Esophagus (tissue), 2 donors: Measurements from ENCODE around the gene PSMC6. TPM values are rescaled to one million over a fixed set of nuclear protein-coding genes. Genes with fewer than 3 reads are reported as not detected.
A peak's percentile ranks its signal among the peaks of the same experiment; 100 is the strongest.

ENCODE experiments used
- H3K27ac ChIP-seq, 2 donors: one replicate each; pipeline ENCODE4 v1.5.1; 2013; ENCODE audit warnings: low read depth in 2 of 2, mild to moderate bottlenecking in 2 of 2, inconsistent platforms in 1 of 2, low read length in 1 of 2, moderate library complexity in 1 of 2
- H3K27me3 ChIP-seq, 2 donors: one replicate each; pipeline ENCODE4 v1.6.1; 2013; ENCODE audit warnings: low read length in 2 of 2, control low read depth in 1 of 2, mild to moderate bottlenecking in 1 of 2; ENCODE audit not compliant: insufficient read depth in 2 of 2, control insufficient read depth in 1 of 2
- H3K36me3 ChIP-seq, 2 donors: one replicate each; pipeline ENCODE4 v1.6.1; 2013; ENCODE audit warnings: low read length in 1 of 2; ENCODE audit not compliant: control insufficient read depth in 2 of 2, insufficient read depth in 2 of 2
- H3K4me1 ChIP-seq, 2 donors: one replicate each; pipeline ENCODE4 v1.6.1; 2013; ENCODE audit warnings: low read length in 1 of 2; ENCODE audit not compliant: control insufficient read depth in 2 of 2, insufficient read depth in 2 of 2
- H3K4me3 ChIP-seq, 2 donors: one replicate each; pipeline ENCODE4 v1.5.1; 2013; ENCODE audit warnings: low read length in 2 of 2, mild to moderate bottlenecking in 2 of 2, low read depth in 1 of 2, moderate library complexity in 1 of 2
- H3K9me3 ChIP-seq, 2 donors: one replicate each; pipeline ENCODE4 v1.6.1; 2013; ENCODE audit warnings: mild to moderate bottlenecking in 2 of 2, low read depth in 1 of 2, low read length in 1 of 2, moderate library complexity in 1 of 2; ENCODE audit not compliant: control insufficient read depth in 2 of 2, insufficient read depth in 1 of 2
- WGBS, 2 donors: extraction: QIAGEN DNeasy Blood & Tissue Kit; methylation state at CpG; one replicate each; pipeline ENCODE4 v1.1.7; 2013; 5-methylcytosine and 5-hydroxymethylcytosine counted together
- polyA plus RNA-seq, 2 donors: library from polyadenylated mRNA; stranded (reverse); fragments of 200-250 nt; gene quantifications; one replicate each; pipeline ENCODE4 v1.2.3, GENCODE V29; 2013
- donor health status: healthy with polysubstance abuse.
- donor health status: Bipolar disorder and iron deficiency.

Gene PSMC6
- polyA plus RNA-seq, 2 donors, result 77.5 to 110 TPM

- H3K4me3 ChIP-seq, result peak overlapping the region; percentile 83 to 95
- H3K9me3 ChIP-seq, result no peaks in the 10 kb centered on the region
- peak overlapping the region; percentile 69 to 86 for H3K27ac ChIP-seq
- H3K4me1 ChIP-seq, result peaks cover 0 to 2% of the 10 kb centered on the region in 2 donors
- no peaks in the 10 kb centered on the region for H3K27me3 ChIP-seq
- H3K36me3 ChIP-seq, result peaks cover 0 to 3% of the 10 kb centered on the region in 2 donors
- 1 to 2% methylated on average over 11 of the region's 11 CpGs for WGBS, 2 donors
Measured at GRCh38 chr14:52730709-52731111, 23.7 kb downstream of the PSMC6 start.

GRCh38 chr14:52733824-52734223 lies 26.8 kb downstream of the PSMC6 start:
- Histone ChIP-seq H3K4me3 (no peak overlapping the region), H3K9me3 (no peaks in the 10 kb centered on the region), H3K4me1 (peaks cover 0 to 2% of the 10 kb centered on the region in 2 donors), H3K27ac (no peak overlapping the region), H3K27me3 (no peaks in the 10 kb centered on the region), H3K36me3 (peaks cover 0 to 3% of the 10 kb centered on the region in 2 donors)
- WGBS, 2 donors, result 96% methylated on average over 9 of the region's 9 CpGs

- Histone ChIP-seq H3K4me3 (no peak overlapping the region), H3K27ac (no peak overlapping the region), H3K4me1 (peaks cover 0 to 5% of the 10 kb centered on the region in 2 donors), H3K36me3 (peaks cover 0 to 3% of the 10 kb centered on the region in 2 donors), H3K9me3 (no peaks in the 10 kb centered on the region), H3K27me3 (no peaks in the 10 kb centered on the region)
- WGBS, 2 donors, result 58 to 62% methylated on average over 1 of the region's 1 CpG
Measured at GRCh38 chr14:52735921-52736489, 29.0 kb downstream of the PSMC6 start.

- Histone ChIP-seq H3K27ac (no peak overlapping the region), H3K4me3 (no peak overlapping the region), H3K36me3 (peaks cover 0 to under 1% of the 10 kb centered on the region in 2 donors), H3K27me3 (no peaks in the 10 kb centered on the region), H3K4me1 (peaks cover 0 to 2% of the 10 kb centered on the region in 2 donors), H3K9me3 (no peaks in the 10 kb centered on the region)
Measured at GRCh38 chr14:52738409-52738808, 31.4 kb downstream of the PSMC6 start.

- H3K27ac ChIP-seq, result no peak overlapping the region
- H3K4me1 ChIP-seq, result peaks cover 0 to 2% of the 10 kb centered on the region in 2 donors
- WGBS, 2 donors, result 93 to 97% methylated on average over 1 of the region's 1 CpG
- H3K27me3 ChIP-seq, result no peaks in the 10 kb centered on the region
- no peaks in the 10 kb centered on the region for H3K9me3 ChIP-seq
- no peaks in the 10 kb centered on the region for H3K36me3 ChIP-seq
- no peak overlapping the region for H3K4me3 ChIP-seq
Measured at GRCh38 chr14:52740751-52741150, 33.8 kb downstream of the PSMC6 start.

GRCh38 chr14:52741865-52742264 lies 34.9 kb downstream of the PSMC6 start:
- H3K4me1 ChIP-seq, result peaks cover 0 to 2% of the 10 kb centered on the region in 2 donors
- H3K27me3 ChIP-seq, result no peaks in the 10 kb centered on the region
- no peaks in the 10 kb centered on the region for H3K36me3 ChIP-seq
- no peak overlapping the region for H3K27ac ChIP-seq
- H3K4me3 ChIP-seq, result no peak overlapping the region
- H3K9me3 ChIP-seq, result no peaks in the 10 kb centered on the region

GRCh38 chr14:52748647-52749292 lies 41.8 kb downstream of the PSMC6 start:
- H3K36me3 ChIP-seq, result peaks cover 2% of the 10 kb centered on the region in 2 donors
- H3K9me3 ChIP-seq, result no peaks in the 10 kb centered on the region
- H3K27ac ChIP-seq, result no peak overlapping the region
- H3K4me1 ChIP-seq, result no peaks in the 10 kb centered on the region
- H3K27me3 ChIP-seq, result no peaks in the 10 kb centered on the region
- no peak overlapping the region for H3K4me3 ChIP-seq
- 73 to 91% methylated on average over 8 of the region's 8 CpGs for WGBS, 2 donors

GRCh38 chr14:52755607-52756316 lies 48.8 kb downstream of the PSMC6 start:
- no peak overlapping the region for H3K4me3 ChIP-seq
- H3K27me3 ChIP-seq, result no peaks in the 10 kb centered on the region
- H3K27ac ChIP-seq, result no peak overlapping the region
- H3K9me3 ChIP-seq, result no peaks in the 10 kb centered on the region
- WGBS, 2 donors, result 85 to 92% methylated on average over 5 of the region's 5 CpGs
- no peaks in the 10 kb centered on the region for H3K4me1 ChIP-seq
- no peaks in the 10 kb centered on the region for H3K36me3 ChIP-seq

- Histone ChIP-seq H3K27me3 (no peaks in the 10 kb centered on the region), H3K4me1 (no peaks in the 10 kb centered on the region), H3K36me3 (no peaks in the 10 kb centered on the region), H3K4me3 (no peak overlapping the region), H3K27ac (no peak overlapping the region), H3K9me3 (no peaks in the 10 kb centered on the region)
- 93 to 100% methylated on average over 1 of the region's 1 CpG for WGBS, 2 donors
Measured at GRCh38 chr14:52759145-52759544, 52.1 kb downstream of the PSMC6 start.
